Stimulated activated CD4-positive, alpha-beta T cell treated with anti-CD3 and anti-CD28 coated beads, Interleukin-1b, Interleukin-23, amount 100 ng/mL, for 48 hours (primary cell): ENCODE data around the gene AQP7.
A peak's percentile ranks its signal among the peaks of the same experiment; 100 is the strongest.
"Not testable (repeated sequence)": the region's sequence is repeated elsewhere in the genome, so short reads cannot be mapped to it uniquely, and the experiment has no call there.

Source experiments
- DNase-seq: peaks from one replicate; pipeline ENCODE4 v3.0.0-alpha.2; 2020

The AQP7 gene

DNA sequence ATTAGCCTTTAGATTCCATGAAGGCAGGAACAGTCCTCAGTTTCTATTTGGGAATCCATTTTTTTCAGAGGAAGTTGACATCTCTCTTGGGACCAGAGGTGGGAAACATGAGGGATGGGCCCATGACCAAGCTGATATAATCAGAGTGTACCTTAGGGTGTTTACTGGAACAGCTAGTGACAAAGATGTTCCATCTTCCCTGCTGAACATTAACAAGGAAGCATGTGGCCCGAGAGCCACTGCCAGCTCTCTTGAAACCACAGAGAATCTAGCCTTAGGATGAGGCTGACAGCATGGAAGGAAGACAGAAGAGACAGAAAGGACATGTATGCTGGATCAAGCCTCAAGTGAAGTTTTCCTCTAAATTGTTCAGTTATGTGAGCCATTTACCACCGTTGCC, 29.1 kb upstream of the AQP7 start:
- no peak for DNase-seq

DNA sequence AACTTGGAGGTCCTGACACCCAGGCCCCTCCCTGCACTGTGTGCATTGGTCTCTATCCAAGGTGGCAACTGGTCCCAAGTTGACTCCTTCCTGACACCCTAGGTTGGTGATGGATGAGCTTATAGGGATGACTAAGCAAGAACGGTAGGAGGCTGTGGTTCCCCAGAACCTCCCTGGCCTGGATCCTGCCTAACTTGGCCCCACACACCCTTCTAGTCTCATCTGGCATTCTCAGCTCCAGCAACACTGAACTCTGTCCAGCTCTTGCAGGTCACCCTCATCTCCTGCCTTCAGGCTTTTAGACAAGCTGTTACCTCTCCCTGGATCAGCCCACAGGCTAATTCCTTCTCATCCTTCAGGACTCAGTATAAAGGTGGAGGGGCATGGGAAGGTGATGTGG, 28.6 kb upstream of the AQP7 start:
- no peak for DNase-seq

DNA sequence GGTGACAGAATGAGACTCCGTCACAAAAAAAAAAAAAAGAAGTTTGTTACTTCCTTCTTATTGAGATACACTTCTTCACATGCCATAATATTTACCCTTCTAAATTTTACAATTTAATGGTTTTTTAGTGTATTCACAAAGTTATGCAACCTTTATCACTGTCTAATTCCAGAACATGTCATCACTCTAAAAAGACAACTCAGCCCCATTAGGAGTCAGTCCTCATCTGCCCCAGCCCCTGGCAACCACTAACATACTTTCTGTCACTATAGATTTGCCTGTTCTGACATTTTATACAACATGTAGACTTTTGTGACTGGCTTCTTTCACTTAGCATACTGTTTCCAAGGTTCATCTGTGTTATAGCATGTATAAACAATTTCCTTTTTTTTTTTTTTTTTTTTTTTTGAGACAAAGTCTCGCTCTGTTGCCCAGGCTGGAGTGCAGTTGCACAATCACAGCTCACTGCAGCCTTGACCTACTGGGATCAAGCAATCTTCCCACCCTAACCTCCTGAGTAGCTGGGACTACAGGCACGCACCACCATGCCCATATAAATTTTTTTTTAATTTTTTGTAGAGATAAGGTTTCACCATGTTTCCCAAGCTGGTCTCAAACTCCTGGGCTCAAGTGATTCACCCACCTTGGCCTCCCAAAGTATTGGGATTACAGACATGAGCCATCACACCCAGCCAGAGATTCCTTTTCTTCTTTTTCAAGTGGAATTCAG, 27.1 kb upstream of the AQP7 start:
- DNase-seq = no peak

DNA sequence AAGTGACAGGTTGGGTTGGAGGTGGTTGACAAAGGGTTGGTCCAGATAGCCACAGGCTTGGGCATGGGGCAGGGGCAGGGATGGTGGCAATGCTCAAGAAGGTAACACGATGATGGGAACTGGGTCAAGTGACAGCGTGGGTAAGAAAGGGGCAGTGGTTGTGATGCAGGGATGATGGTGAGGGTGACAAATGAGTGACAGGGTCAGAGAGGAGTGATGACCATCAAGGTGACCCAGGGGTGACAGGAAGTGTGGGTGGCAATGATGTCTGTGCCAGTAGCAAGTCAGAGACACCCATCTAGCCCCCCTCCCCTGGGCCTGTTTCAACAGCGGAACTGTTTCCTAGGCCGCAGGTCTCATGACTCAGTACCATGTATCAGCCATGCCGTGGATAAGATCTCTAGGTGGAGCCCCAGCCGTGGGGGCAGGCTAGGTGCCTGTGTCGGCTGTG, 24.5 kb upstream of the AQP7 start:
- DNase-seq = no peak

GRCh38 chr9:33425128-33425533, 22.8 kb upstream of the AQP7 start:
- DNase-seq = no peak

GRCh38 chr9:33424492-33424891, 22.1 kb upstream of the AQP7 start:
- DNase-seq = not testable (repeated sequence)

GRCh38 chr9:33424043-33424442, 21.7 kb upstream of the AQP7 start:
- not testable (repeated sequence) for DNase-seq

DNA sequence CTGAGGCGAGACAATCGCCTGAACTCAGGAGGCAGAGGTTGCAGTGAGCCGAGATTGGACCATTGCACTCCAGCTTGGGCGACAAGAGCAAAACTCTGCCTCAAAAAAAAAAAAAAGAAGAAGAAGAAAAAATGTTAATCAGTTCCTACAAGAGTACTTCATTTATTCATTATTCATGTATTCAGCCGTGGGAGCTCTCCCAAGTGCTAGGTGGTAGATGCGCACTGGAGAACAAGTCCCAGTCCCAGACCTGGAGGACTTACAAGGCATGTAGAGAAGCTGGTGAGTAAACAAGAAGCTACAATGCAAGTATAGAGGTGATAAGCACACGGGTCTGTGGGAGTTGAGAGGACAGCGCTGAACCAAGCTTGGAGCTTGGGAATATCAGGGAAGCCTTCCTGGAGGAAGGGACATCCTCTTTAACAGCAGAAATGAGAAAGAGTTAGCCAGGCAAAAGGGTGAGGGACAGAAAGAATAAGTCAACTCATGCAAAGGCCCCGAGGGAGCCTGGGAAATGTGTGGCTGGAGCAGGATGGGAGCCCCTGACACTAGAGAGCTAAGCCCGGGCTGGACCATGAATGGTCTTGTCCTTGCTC, 17.4 kb upstream of the AQP7 start:
- no peak for DNase-seq

GRCh38 chr9:33418090-33418489, 15.7 kb upstream of the AQP7 start:
- no peak for DNase-seq

DNA sequence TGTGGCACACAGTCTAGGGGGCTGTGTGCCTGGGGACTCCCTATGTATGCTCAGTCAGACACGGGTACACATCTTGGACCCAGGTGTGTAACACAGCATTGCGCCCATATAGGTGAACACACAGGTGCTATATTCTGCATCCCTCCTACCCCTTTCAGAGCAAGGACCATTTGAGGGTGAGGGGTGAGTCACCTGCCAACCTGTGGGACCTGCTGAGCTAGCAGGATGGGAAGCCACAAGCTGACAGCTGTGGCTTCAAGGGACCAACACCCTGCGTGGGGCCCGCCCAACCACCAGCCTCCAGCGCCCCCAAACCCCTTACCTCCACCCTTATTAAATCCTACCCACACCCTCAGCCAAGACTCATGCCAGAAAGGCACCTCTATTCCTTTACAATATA, 14.6 kb upstream of the AQP7 start:
- DNase-seq = peak; percentile 18

- DNase-seq = peak; percentile 94
Measured at GRCh38 chr9:33415501-33416038, 13.2 kb upstream of the AQP7 start.

- DNase-seq = no peak
Measured at GRCh38 chr9:33414889-33415500, 12.6 kb upstream of the AQP7 start.

- DNase-seq = no peak
Measured at GRCh38 chr9:33414268-33414667, 11.9 kb upstream of the AQP7 start.

- no peak for DNase-seq
Measured at GRCh38 chr9:33408087-33408486, 5.7 kb upstream of the AQP7 start.

- DNase-seq = no peak
Measured at GRCh38 chr9:33407061-33407460, 4.7 kb upstream of the AQP7 start.

GRCh38 chr9:33404788-33405362, 2.5 kb upstream of the AQP7 start:
- no peak for DNase-seq

GRCh38 chr9:33403941-33404787, 1.8 kb upstream of the AQP7 start:
- DNase-seq = no peak

DNA sequence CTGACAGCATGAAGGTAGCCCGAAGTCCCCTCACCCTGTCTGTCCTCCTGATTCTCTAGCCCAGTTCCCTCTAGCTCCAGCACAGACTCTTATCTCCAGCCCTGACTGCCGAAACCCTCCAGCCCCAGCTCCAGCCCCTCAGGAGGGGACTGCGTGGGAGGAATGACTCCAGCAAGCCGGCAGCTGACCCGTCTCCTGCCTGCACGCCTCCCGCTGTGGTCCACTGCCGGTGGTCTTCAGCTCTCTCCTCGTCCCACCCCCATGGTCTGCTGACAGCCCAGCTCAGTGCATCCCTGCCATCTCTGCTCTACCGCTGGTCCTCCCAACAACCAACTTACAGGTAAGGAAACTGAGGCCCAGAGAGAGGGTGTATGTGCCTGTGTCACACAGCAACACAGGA, 559 bp downstream of the AQP7 start:
- DNase-seq = not testable (repeated sequence)

GRCh38 chr9:33399047-33399446, 3.3 kb downstream of the AQP7 start:
- not testable (repeated sequence) for DNase-seq

- not testable (repeated sequence) for DNase-seq
Measured at GRCh38 chr9:33397801-33398200, 4.6 kb downstream of the AQP7 start.

GRCh38 chr9:33395159-33395879, 7.0 kb downstream of the AQP7 start:
- DNase-seq = not testable (repeated sequence)

GRCh38 chr9:33393986-33394385, 8.4 kb downstream of the AQP7 start:
- DNase-seq = not testable (repeated sequence)
